Neuronal stem cell (in vitro differentiated cells): ENCODE data around the gene ERC1.
A peak's percentile ranks its signal among the peaks of the same experiment; 100 is the strongest.
"Not testable (repeated sequence)": the region's sequence is repeated elsewhere in the genome, so short reads cannot be mapped to it uniquely, and the experiment has no call there.

Experiments
- DNase-seq: peaks from one replicate; pipeline ENCODE4 v3.0.0-alpha.2; 2013; ENCODE audit warnings: low spot score
- H2AFZ ChIP-seq: one replicate; pipeline ENCODE4 v1.6.1; 2013; ENCODE audit warnings: mild to moderate bottlenecking, low read length, inconsistent platforms
- H2AK5ac ChIP-seq: 2 replicates; pipeline ENCODE4 v1.6.1; 2013; ENCODE audit warnings: low read depth, mild to moderate bottlenecking, inconsistent platforms, low read length, moderate library complexity, mixed read lengths
- H2BK120ac ChIP-seq: 2 replicates; pipeline ENCODE4 v1.6.1; 2013; ENCODE audit warnings: low read depth, mild to moderate bottlenecking, inconsistent platforms, low read length, moderate library complexity, mixed read lengths
- H2BK12ac ChIP-seq: one replicate; pipeline ENCODE4 v1.6.1; 2013; ENCODE audit warnings: low read length, inconsistent platforms
- H2BK15ac ChIP-seq: 2 replicates; pipeline ENCODE4 v1.6.1; 2013; ENCODE audit warnings: mild to moderate bottlenecking, low read length, inconsistent platforms, mixed read lengths
- H2BK5ac ChIP-seq: one replicate; pipeline ENCODE4 v1.6.1; 2013; ENCODE audit warnings: inconsistent platforms, mild to moderate bottlenecking, low read length, moderate library complexity
- H3K14ac ChIP-seq: one replicate; pipeline ENCODE4 v1.6.1; 2013; ENCODE audit warnings: low read length, inconsistent platforms
- H3K18ac ChIP-seq: 2 replicates; pipeline ENCODE4 v1.6.1; 2013; ENCODE audit warnings: low read length, inconsistent platforms
- H3K23ac ChIP-seq: 2 replicates; pipeline ENCODE4 v1.6.1; 2013; ENCODE audit warnings: low read depth, mild to moderate bottlenecking, mixed read lengths, low read length, inconsistent platforms; ENCODE audit not compliant: poor library complexity
- H3K27ac ChIP-seq: replicated peaks from 3 replicates; pipeline ENCODE4 v1.5.1; 2013; ENCODE audit warnings: low read length, inconsistent platforms
- H3K27me3 ChIP-seq, 3 experiments: 2 replicates each; pipeline ENCODE4 v1.6.1; 2013; ENCODE audit warnings: low read length in 3 of 3, mild to moderate bottlenecking in 2 of 3, inconsistent platforms in 1 of 3, low read depth in 1 of 3, mixed read lengths in 1 of 3, moderate library complexity in 1 of 3; ENCODE audit not compliant: control insufficient read depth in 3 of 3, insufficient read depth in 3 of 3
- H3K36me3 ChIP-seq, 2 donors: replicated peaks in 1 of 2; 2 replicates each; pipeline ENCODE4 v1.6.1; 2013; ENCODE audit warnings: low read length in 2 of 2; ENCODE audit not compliant: control insufficient read depth in 2 of 2, insufficient read depth in 2 of 2
- H3K4ac ChIP-seq: 2 replicates; pipeline ENCODE4 v1.6.1; 2013; ENCODE audit warnings: inconsistent platforms, mild to moderate bottlenecking, low read length, moderate library complexity
- H3K4me1 ChIP-seq, 2 donors: 1 replicate in 1 of 2; 2 replicates in 1 of 2; pipeline ENCODE4 v1.6.1; 2013; ENCODE audit warnings: low read length in 2 of 2, low read depth in 1 of 2; ENCODE audit not compliant: control insufficient read depth in 2 of 2, insufficient read depth in 1 of 2
- H3K4me2 ChIP-seq: one replicate; pipeline ENCODE4 v1.6.1; 2013; ENCODE audit warnings: mild to moderate bottlenecking, low read length, inconsistent platforms; ENCODE audit not compliant: insufficient read depth, poor library complexity, severe bottlenecking
- H3K4me3 ChIP-seq, 2 donors: 2 replicates each; pipeline ENCODE4 v1.5.1; 2013; ENCODE audit warnings: low read length in 2 of 2, mild to moderate bottlenecking in 2 of 2, inconsistent platforms in 1 of 2, moderate library complexity in 1 of 2
- H3K79me1 ChIP-seq: one replicate; pipeline ENCODE4 v1.6.1; 2013; ENCODE audit warnings: low read depth, mild to moderate bottlenecking, inconsistent platforms, low read length, moderate library complexity
- H3K9ac ChIP-seq: one replicate; pipeline ENCODE4 v1.6.1; 2013; ENCODE audit warnings: mild to moderate bottlenecking, low read depth, low read length, inconsistent platforms; ENCODE audit not compliant: poor library complexity
- H3K9me3 ChIP-seq, 2 donors: replicated peaks in 1 of 2; 2 replicates each; pipeline versions ENCODE3 to v1.6.1; 2013; ENCODE audit warnings: low read length in 2 of 2, mild to moderate bottlenecking in 2 of 2, inconsistent platforms in 1 of 2, low read depth in 1 of 2, mixed read lengths in 1 of 2, moderate library complexity in 1 of 2; ENCODE audit not compliant: control insufficient read depth in 2 of 2, insufficient read depth in 1 of 2
- H4K8ac ChIP-seq: one replicate; pipeline ENCODE4 v1.6.1; 2013; ENCODE audit warnings: low read depth, mild to moderate bottlenecking, inconsistent platforms, low read length, moderate library complexity
- H4K91ac ChIP-seq: one replicate; pipeline ENCODE4 v1.6.1; 2013; ENCODE audit warnings: low read length, low read depth, mild to moderate bottlenecking, inconsistent platforms; ENCODE audit not compliant: poor library complexity
- WGBS, 2 donors: extraction: QIAGEN DNeasy Blood & Tissue Kit; methylation state at CpG; one replicate each; pipeline ENCODE4 v1.1.7; 2013; ENCODE audit warnings: missing lambda C conversion rate in 2 of 2, mixed read lengths in 1 of 2; ENCODE audit not compliant: insufficient read length in 2 of 2, insufficient replicate concordance in 1 of 2; ENCODE audit errors: extremely low coverage in 2 of 2; 5-methylcytosine and 5-hydroxymethylcytosine counted together

ERC1 gene

DNA sequence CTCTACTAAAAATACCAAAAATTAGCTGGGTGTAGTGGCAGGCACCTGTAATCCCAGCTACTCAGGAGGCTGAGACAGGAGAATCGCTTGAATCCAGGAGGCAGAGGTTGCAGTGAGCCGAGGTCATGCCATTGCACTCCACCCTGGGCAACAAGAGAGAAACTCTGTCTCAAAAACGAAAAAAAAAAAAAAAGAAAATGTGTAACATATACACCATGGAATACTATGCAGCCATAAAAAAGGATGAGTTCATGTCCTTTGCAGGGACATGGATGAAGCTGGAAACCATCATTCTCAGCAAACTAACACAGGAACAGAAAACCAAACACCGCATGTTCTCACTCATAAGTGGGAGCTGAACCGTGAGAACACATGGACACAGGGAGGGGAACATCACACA lies 326.0 kb downstream of the ERC1 start:
- H3K27ac ChIP-seq, H3K4me3 ChIP-seq, H2BK12ac ChIP-seq, H2BK5ac ChIP-seq, H4K91ac ChIP-seq, H2BK120ac ChIP-seq, H2AK5ac ChIP-seq, H2AFZ ChIP-seq, DNase-seq, H3K4me1 ChIP-seq, H3K4me2 ChIP-seq, H4K8ac ChIP-seq, H3K27me3 ChIP-seq, H3K36me3 ChIP-seq, H3K9ac ChIP-seq, H2BK15ac ChIP-seq, H3K18ac ChIP-seq, H3K4ac ChIP-seq, H3K23ac ChIP-seq, H3K14ac ChIP-seq, H3K79me1 ChIP-seq: not testable (repeated sequence)
- H3K9me3 ChIP-seq: peaks cover 0 to 13% of the 10 kb centered on the region in 2 donors
- WGBS, 2 donors: no CpG with 5 or more reads among the region's 5 CpGs

DNA sequence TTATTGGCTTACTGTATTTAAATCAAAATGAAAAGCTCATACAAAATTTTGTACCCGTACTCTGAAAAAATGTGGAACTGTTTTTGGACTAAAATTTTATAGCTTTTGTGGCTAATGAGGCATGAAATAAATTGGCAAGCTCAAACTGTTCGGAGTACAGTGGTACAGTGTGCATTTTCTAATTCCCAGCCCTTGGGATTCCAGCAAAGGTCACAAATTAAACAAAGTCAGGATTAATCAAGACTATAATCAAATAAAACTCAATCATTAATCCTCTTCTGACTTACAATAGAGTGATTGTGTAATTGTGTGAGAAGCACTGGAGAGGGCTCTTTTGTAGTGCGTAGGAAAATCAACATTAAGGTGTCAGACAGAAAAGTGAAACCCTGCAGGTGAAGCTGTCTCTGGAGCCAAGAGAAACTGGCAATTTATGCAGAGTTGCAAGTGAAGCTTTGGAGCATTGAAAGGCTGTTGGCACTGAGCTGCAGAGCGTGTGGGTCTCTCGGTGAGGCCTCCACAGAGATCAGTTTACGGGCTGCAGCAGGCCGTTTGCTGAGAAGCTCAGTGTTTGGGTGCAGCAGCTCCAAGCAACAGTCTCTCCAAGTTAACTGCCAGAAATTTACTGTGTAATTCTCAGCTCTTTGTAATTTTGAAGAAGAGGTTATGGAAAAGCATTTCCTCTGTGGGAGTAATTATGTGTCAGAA lies 327.5 kb downstream of the ERC1 start:
- H3K27ac ChIP-seq: no peak overlapping the region
- H3K14ac ChIP-seq: no peak overlapping the region
- no peak overlapping the region for H3K4me2 ChIP-seq
- H2AK5ac ChIP-seq: no peak overlapping the region
- H3K9me3 ChIP-seq: peaks cover 0 to 13% of the 10 kb centered on the region in 2 donors
- H2BK15ac ChIP-seq: no peak overlapping the region
- peak overlapping the region; percentile 59 for H2AFZ ChIP-seq
- H2BK120ac ChIP-seq: no peak overlapping the region
- no peak overlapping the region for H3K9ac ChIP-seq
- no peak overlapping the region for H3K4ac ChIP-seq
- H3K36me3 ChIP-seq: no peaks in the 10 kb centered on the region
- no peak overlapping the region for H3K18ac ChIP-seq
- DNase-seq: peak; percentile 26
- no peak overlapping the region for H2BK5ac ChIP-seq
- no peak overlapping the region for H3K4me3 ChIP-seq
- no peaks in the 10 kb centered on the region for H3K27me3 ChIP-seq
- H4K8ac ChIP-seq: no peak overlapping the region
- no CpG with 5 or more reads among the region's 7 CpGs for WGBS, 2 donors
- H4K91ac ChIP-seq: no peak overlapping the region
- no peaks in the 10 kb centered on the region for H3K79me1 ChIP-seq
- H2BK12ac ChIP-seq: no peak overlapping the region
- H3K4me1 ChIP-seq: peaks cover 3 to 8% of the 10 kb centered on the region in 2 donors
- H3K23ac ChIP-seq: no peak overlapping the region

GRCh38 chr12:1319212-1319611 lies 328.2 kb downstream of the ERC1 start:
- no peak for DNase-seq
- Histone ChIP-seq H2BK12ac (no peak overlapping the region), H2BK5ac (no peak overlapping the region), H3K36me3 (no peaks in the 10 kb centered on the region), H4K91ac (no peak overlapping the region), H2AK5ac (no peak overlapping the region), H3K79me1 (no peaks in the 10 kb centered on the region), H3K23ac (no peak overlapping the region), H3K4me3 (no peak overlapping the region), H3K14ac (no peak overlapping the region), H2BK15ac (no peak overlapping the region), H3K4me1 (peaks cover 3 to 8% of the 10 kb centered on the region in 2 donors), H3K4me2 (no peak overlapping the region), H3K9me3 (peaks cover 0 to 9% of the 10 kb centered on the region in 2 donors), H4K8ac (no peak overlapping the region), H3K9ac (no peak overlapping the region), H2AFZ (no peak overlapping the region), H3K27ac (no peak overlapping the region), H3K18ac (no peak overlapping the region), H3K4ac (no peak overlapping the region), H2BK120ac (no peak overlapping the region), H3K27me3 (no peaks in the 10 kb centered on the region)
- no CpG with 5 or more reads among the region's 2 CpGs for WGBS, 2 donors

- Histone ChIP-seq H3K9me3 (peaks cover 0 to 1% of the 10 kb centered on the region in 2 donors), H3K14ac (no peak overlapping the region), H2AFZ (no peak overlapping the region), H4K8ac (no peak overlapping the region), H3K4ac (no peak overlapping the region), H3K27me3 (no peaks in the 10 kb centered on the region), H2BK5ac (no peak overlapping the region), H2AK5ac (no peak overlapping the region), H3K4me2 (no peak overlapping the region), H3K4me3 (no peak overlapping the region), H3K9ac (no peak overlapping the region), H3K4me1 (peaks cover 3 to 8% of the 10 kb centered on the region in 2 donors), H2BK120ac (no peak overlapping the region), H4K91ac (no peak overlapping the region), H3K79me1 (no peaks in the 10 kb centered on the region), H3K23ac (no peak overlapping the region), H3K27ac (no peak overlapping the region), H2BK15ac (no peak overlapping the region), H3K36me3 (no peaks in the 10 kb centered on the region), H3K18ac (no peak overlapping the region), H2BK12ac (no peak overlapping the region)
- no CpG with 5 or more reads among the region's 1 CpG for WGBS, 2 donors
- DNase-seq: no peak
These were observed 329.0 kb downstream of the ERC1 start for GRCh38 chr12:1320021-1320420.
